GM23338 (cell line): ENCODE data around the gene WNK2. TPM values are rescaled to one million over a fixed set of nuclear protein-coding genes. Genes with fewer than 3 reads are reported as not detected.

Experiments
- ATAC-seq: fragments of 200-7000 bp; cut with Tn5 transposase; 3 replicates; pipeline ENCODE4 v1.9.1; 2020
- DNase-seq: peaks from one replicate; pipeline ENCODE4 v3.0.0-alpha.2; 2015; ENCODE audit warnings: low spot score
- H2AFZ ChIP-seq: fragments of 200-600 bp; sonication (generic); 2 replicates; pipeline ENCODE4 v1.8.0; 2016; ENCODE audit warnings: antibody characterized with exemption, mild to moderate bottlenecking, moderate library complexity
- H3F3A ChIP-seq: fragments of 200-600 bp; sonication (generic); replicated peaks from 2 replicates; pipeline ENCODE4 v1.8.0; 2017; ENCODE audit warnings: antibody characterized with exemption, mixed run types, low read depth
- H3K27ac ChIP-seq: fragments of 200-600 bp; sonication (generic); 2 replicates; pipeline ENCODE4 v1.6.1; 2016; ENCODE audit warnings: low read depth
- H3K27me3 ChIP-seq: fragments of 200-600 bp; sonication (generic); 2 replicates; pipeline ENCODE4 v1.8.0; 2016; ENCODE audit warnings: mild to moderate bottlenecking, mixed run types, moderate library complexity; ENCODE audit not compliant: insufficient read depth
- H3K36me3 ChIP-seq: fragments of 200-600 bp; sonication (generic); 2 replicates; pipeline ENCODE4 v1.8.0; 2016; ENCODE audit warnings: mild to moderate bottlenecking; ENCODE audit not compliant: insufficient read depth
- H3K4me1 ChIP-seq: fragments of 200-600 bp; sonication (generic); 2 replicates; pipeline ENCODE4 v1.8.0; 2016; ENCODE audit warnings: mild to moderate bottlenecking, moderate library complexity; ENCODE audit not compliant: insufficient read depth
- H3K4me2 ChIP-seq: fragments of 200-600 bp; sonication (generic); 2 replicates; pipeline ENCODE4 v1.7.1; 2017; ENCODE audit warnings: mixed run types
- H3K4me3 ChIP-seq: fragments of 200-600 bp; sonication (generic); 2 replicates; pipeline ENCODE4 v1.6.1; 2016; ENCODE audit warnings: mixed run types
- H3K79me2 ChIP-seq: fragments of 200-600 bp; sonication (generic); replicated peaks from 2 replicates; pipeline ENCODE4 v1.8.0; 2017; ENCODE audit warnings: mild to moderate bottlenecking; ENCODE audit not compliant: insufficient read depth
- H3K9me2 ChIP-seq: fragments of 200-600 bp; sonication (generic); 2 replicates; pipeline ENCODE4 v1.8.0; 2017; ENCODE audit not compliant: insufficient read depth
- H4K20me1 ChIP-seq: fragments of 200-600 bp; sonication (generic); replicated peaks from 2 replicates; pipeline ENCODE4 v1.8.0; 2017; ENCODE audit warnings: mild to moderate bottlenecking; ENCODE audit not compliant: insufficient read depth
- H3K27ac Mint-ChIP-seq: 2 replicates; pipeline ENCODE4 v1.8.0; 2020; ENCODE audit warnings: inconsistent platforms, mild to moderate bottlenecking, moderate library complexity, mixed read lengths
- H3K27me3 Mint-ChIP-seq: 3 replicates; pipeline ENCODE4 v1.8.0; 2022; ENCODE audit warnings: low read depth, mild to moderate bottlenecking, moderate library complexity, mixed read lengths, inconsistent platforms; ENCODE audit not compliant: insufficient read depth, poor library complexity
- H3K36me3 Mint-ChIP-seq: 3 replicates; pipeline ENCODE4 v1.8.0; 2021; ENCODE audit warnings: low read depth, mild to moderate bottlenecking, inconsistent platforms, moderate library complexity, mixed read lengths
- H3K4me1 Mint-ChIP-seq: 3 replicates; pipeline ENCODE4 v1.8.0; 2020; ENCODE audit warnings: mild to moderate bottlenecking, inconsistent platforms, mixed read lengths
- H3K4me3 Mint-ChIP-seq: 3 replicates; pipeline ENCODE4 v1.8.0; 2021; ENCODE audit warnings: moderate library complexity, mild to moderate bottlenecking, inconsistent platforms, mixed read lengths
- H3K9me3 Mint-ChIP-seq: 3 replicates; pipeline ENCODE4 v1.8.0; 2020; ENCODE audit warnings: moderate library complexity, mild to moderate bottlenecking, inconsistent platforms, mixed read lengths
- CREB1 ChIP-seq: fragments of 250-450 bp; sonication (Bioruptor Pico); IDR thresholded peaks from 2 replicates; pipeline ENCODE4 v1.5.0; 2020; ENCODE audit warnings: low read depth, mild to moderate bottlenecking, moderate library complexity
- CTCF ChIP-seq, 2 experiments: fragments of 200-600 bp in 1 of 2; sonication (generic) in 1 of 2; conservative IDR thresholded peaks; 2 replicates each; pipeline versions ENCODE4 v1.5.1 to v1.6.1; 2016 to 2017; ENCODE audit warnings: antibody characterized with exemption in 2 of 2, low read depth in 2 of 2, mild to moderate bottlenecking in 2 of 2, moderate library complexity in 1 of 2
- ETS1 ChIP-seq: IDR thresholded peaks from 2 replicates; pipeline ENCODE4 v1.6.1; 2016; ENCODE audit warnings: antibody characterized with exemption
- EZH2 ChIP-seq: fragments of 200-600 bp; sonication (generic); IDR thresholded peaks from one replicate; pipeline ENCODE4 v1.8.0; 2017; ENCODE audit warnings: antibody characterized with exemption, mild to moderate bottlenecking, low read depth; ENCODE audit not compliant: unreplicated experiment
- EZH2phosphoT487 ChIP-seq: fragments of 200-600 bp; sonication (generic); IDR thresholded peaks from one replicate; pipeline ENCODE4 v1.8.1; 2018; ENCODE audit warnings: antibody characterized with exemption; ENCODE audit not compliant: unreplicated experiment
- JUNB ChIP-seq: IDR thresholded peaks from one replicate; pipeline ENCODE4 v1.6.1; 2016; ENCODE audit warnings: antibody characterized with exemption; ENCODE audit not compliant: unreplicated experiment
- NANOG ChIP-seq: IDR thresholded peaks from 2 replicates; pipeline ENCODE4 v1.6.1; 2016; ENCODE audit warnings: antibody characterized with exemption, borderline replicate concordance
- POLR2AphosphoS5 ChIP-seq: IDR thresholded peaks from 2 replicates; pipeline ENCODE4 v1.6.1; 2016; ENCODE audit warnings: antibody characterized with exemption, low read depth
- REST ChIP-seq: IDR thresholded peaks from one replicate; pipeline ENCODE4 v1.6.1; 2018; ENCODE audit warnings: antibody characterized with exemption; ENCODE audit not compliant: unreplicated experiment
- STAT1 ChIP-seq: IDR thresholded peaks from one replicate; pipeline ENCODE4 v1.6.1; 2016; ENCODE audit warnings: antibody characterized with exemption; ENCODE audit not compliant: unreplicated experiment
- ZNF114 ChIP-seq: fragments of 250-450 bp; sonication (Bioruptor Pico); IDR thresholded peaks from 2 replicates; pipeline ENCODE4 v1.5.0; 2020; ENCODE audit warnings: mild to moderate bottlenecking, moderate library complexity
- ZNF331 ChIP-seq: fragments of 250-450 bp; sonication (Bioruptor Pico); IDR thresholded peaks from 2 replicates; pipeline ENCODE4 v1.5.0; 2020; ENCODE audit warnings: low read depth, mild to moderate bottlenecking, moderate library complexity
- ZNF462 ChIP-seq: fragments of 250-450 bp; sonication (Bioruptor Pico); IDR thresholded peaks from 2 replicates; pipeline ENCODE4 v1.5.0; 2020; ENCODE audit warnings: mild to moderate bottlenecking, moderate library complexity
- polyA plus RNA-seq: library from polyadenylated mRNA; unstranded; fragments of >200 nt; fragmentation: Nextera tagmentation; extraction: Ambion mirVana; gene quantifications from 2 replicates; pipeline ENCODE4 v1.2.1, GENCODE V29; 2016
- total RNA-seq: library from RNA; depleted of rRNA; stranded (reverse); fragments of >200 nt; shearing (Covaris generic); gene quantifications from 2 replicates; pipeline ENCODE4 v1.2.3, GENCODE V29; 2014

WNK2 gene
- total and polyA plus RNA-seq, 2 experiments from 2014 or later, result 56.4 to 102 TPM

GRCh38 chr9:93325307-93326035 lies 141.5 kb downstream of the WNK2 start:
- no peak overlapping the region for H3K4me3 ChIP-seq
- ATAC-seq, result no peak
- H3K36me3 ChIP-seq, result peaks cover 20% of the 10 kb centered on the region
- Mint-ChIP-seq H3K36me3 (peaks cover 15% of the 10 kb centered on the region), H3K27me3 (peaks cover 8% of the 10 kb centered on the region), H3K27ac (no peak overlapping the region), H3K4me3 (no peak overlapping the region), H3K9me3 (no peaks in the 10 kb centered on the region; the same call in 2 of the 3 replicates), H3K4me1 (peaks cover 16% of the 10 kb centered on the region)
- peaks cover 3% of the 10 kb centered on the region; the same call in 1 of the 2 replicates for H3F3A ChIP-seq
- H2AFZ ChIP-seq, result no peak overlapping the region
- no peaks in the 10 kb centered on the region for H3K9me2 ChIP-seq
- H3K4me1 ChIP-seq, result 0 out of 2 replicates have a peak, but pooled peaks cover 3% of the 10 kb centered on the region
- no peak for TF ChIP-seq ETS1
- no peak for TF ChIP-seq ZNF114 (CRISPR knock-in tag)
- no peak for TF ChIP-seq REST
- no peak for TF ChIP-seq EZH2
- no peak for TF ChIP-seq ZNF462
- TF ChIP-seq CTCF (conservative IDR thresholded peaks at IDR 0.05; ENCODE audit: low read depth in 2 of 2), result no peak
- no peak for TF ChIP-seq ZNF331 (CRISPR knock-in tag)
- no peak for TF ChIP-seq NANOG
- no peak for TF ChIP-seq CREB1 (CRISPR knock-in tag)
- TF ChIP-seq JUNB, result no peak
- TF ChIP-seq EZH2phosphoT487, result no peak
- TF ChIP-seq STAT1, result no peak
- TF ChIP-seq POLR2AphosphoS5, result no peak
- H3K79me2 ChIP-seq, result no peaks in the 10 kb centered on the region; the same call in 1 of the 2 replicates
- H3K27ac ChIP-seq, result no peak overlapping the region
- no peak overlapping the region for H3K4me2 ChIP-seq
- H3K27me3 ChIP-seq, result no peaks in the 10 kb centered on the region
- DNase-seq, result no peak
- H4K20me1 ChIP-seq, result peaks cover 7% of the 10 kb centered on the region; the same call in 1 of the 2 replicates
